Activated T-cell treated with anti-CD3 and anti-CD28 coated beads, Interleukin-2, amount 50 U/mL, for 4 hours (primary cell): ENCODE measurements around the gene MBOAT1. TPM values are rescaled to one million over a fixed set of nuclear protein-coding genes. Genes with fewer than 3 reads are reported as not detected.
A peak's percentile ranks its signal among the peaks of the same experiment; 100 is the strongest.

Experiments used
- ATAC-seq, 2 donors: fragments of 200-7000 bp; cut with Tn5 transposase; one replicate each; pipeline ENCODE4 v1.10.0; 2021
- DNase-seq: peaks from one replicate; pipeline ENCODE4 v3.0.0-alpha.2; 2020
- H3K27me3 Mint-ChIP-seq: one replicate; pipeline ENCODE4 v1.8.0; 2021; ENCODE audit warnings: low read depth, mixed read lengths
- H3K36me3 Mint-ChIP-seq: one replicate; pipeline ENCODE4 v1.8.0; 2022; ENCODE audit warnings: mixed read lengths; ENCODE audit not compliant: insufficient read depth
- H3K4me1 Mint-ChIP-seq: one replicate; pipeline ENCODE4 v1.8.0; 2021; ENCODE audit warnings: low read depth, mixed read lengths
- H3K4me3 Mint-ChIP-seq: one replicate; pipeline ENCODE4 v1.8.0; 2021; ENCODE audit warnings: mild to moderate bottlenecking, moderate library complexity, mixed read lengths
- H3K9me3 Mint-ChIP-seq: one replicate; pipeline ENCODE4 v1.8.0; 2021; ENCODE audit warnings: mixed read lengths
- total RNA-seq, 3 donors: library from RNA; stranded (reverse); gene quantifications; one replicate each; pipeline ENCODE4 v1.2.1, GENCODE V29; 2021

Gene MBOAT1
- total RNA-seq, 3 donors from 2014 or later: 2.2 to 5.1 (median 4.4) TPM

DNA sequence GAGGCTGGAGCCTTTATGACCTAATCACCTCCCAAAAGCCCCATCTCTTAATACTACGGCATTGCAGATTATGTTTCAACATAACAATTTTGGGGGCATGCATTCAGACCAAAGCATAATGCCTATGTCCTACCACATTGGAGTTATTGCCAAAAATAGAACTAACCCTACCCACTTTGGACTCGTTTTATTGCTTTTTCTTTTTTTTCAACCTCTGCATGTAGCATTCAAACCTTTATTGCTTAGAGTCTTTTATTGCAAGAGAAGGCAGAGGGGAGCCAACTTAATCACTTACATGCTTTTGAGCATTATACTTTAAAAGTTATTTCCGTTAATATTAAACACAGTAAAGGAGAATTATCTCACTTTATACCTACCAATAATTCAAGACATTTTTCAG is 8.1 kb upstream of the MBOAT1 start:
- DNase-seq (no peak), ATAC-seq (no peak)
- H3K4me1 Mint-ChIP-seq: no peaks in the 10 kb centered on the region
- no peaks in the 10 kb centered on the region for H3K27me3 Mint-ChIP-seq
- no peak overlapping the region for H3K4me3 Mint-ChIP-seq
- H3K9me3 Mint-ChIP-seq: no peaks in the 10 kb centered on the region
- no peaks in the 10 kb centered on the region for H3K36me3 Mint-ChIP-seq

DNA sequence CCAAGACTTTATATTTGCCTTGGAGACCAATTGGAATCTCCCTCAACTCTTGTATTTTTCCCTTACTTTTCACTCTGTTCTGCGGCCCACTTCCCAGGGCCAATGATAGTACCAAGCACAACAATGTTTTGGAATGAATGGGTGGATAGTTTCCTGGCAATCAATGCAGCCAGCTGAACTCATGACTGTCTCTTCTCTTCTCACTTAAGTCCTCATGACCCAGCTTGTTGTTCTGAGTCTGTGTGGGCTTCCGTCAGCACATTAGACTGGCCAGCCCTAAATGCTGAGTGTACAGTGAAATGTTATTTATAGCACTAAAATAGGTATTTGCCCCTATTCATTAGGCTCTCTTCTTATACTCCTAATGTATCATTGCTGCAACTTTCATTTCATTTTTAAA is 5.6 kb upstream of the MBOAT1 start:
- H3K36me3 Mint-ChIP-seq: no peaks in the 10 kb centered on the region
- no peak for ATAC-seq

DNA sequence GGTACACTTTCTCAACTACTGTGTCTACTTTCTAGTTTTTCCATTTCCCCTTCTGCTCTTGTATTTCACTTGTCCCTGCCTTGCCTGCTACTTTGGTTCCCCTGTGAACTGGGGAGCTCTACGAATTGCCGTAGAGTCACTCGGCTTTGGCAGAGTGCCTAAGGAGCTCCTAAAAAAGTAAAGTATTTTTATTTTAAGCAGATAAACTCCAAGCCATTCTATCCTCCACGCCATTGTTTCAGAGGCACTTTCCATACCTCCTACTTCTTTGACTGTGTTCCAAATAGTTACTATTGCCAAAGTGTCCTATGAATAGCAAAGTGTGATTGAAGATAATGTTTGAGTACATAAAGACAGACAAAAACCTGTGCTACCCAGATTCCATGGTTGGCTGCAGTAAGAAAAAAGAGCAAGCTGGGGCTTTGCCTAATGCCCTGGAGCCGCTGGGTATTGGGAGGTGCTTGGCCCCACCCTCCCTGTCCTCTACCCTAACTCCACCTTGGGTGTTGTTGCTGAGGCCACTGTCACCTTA is 5.1 kb upstream of the MBOAT1 start:
- no peaks in the 10 kb centered on the region for H3K9me3 Mint-ChIP-seq
- H3K4me1 Mint-ChIP-seq: peaks cover 11% of the 10 kb centered on the region
- DNase-seq: no peak
- no peak for ATAC-seq
- no peaks in the 10 kb centered on the region for H3K36me3 Mint-ChIP-seq
- H3K4me3 Mint-ChIP-seq: no peak overlapping the region
- no peaks in the 10 kb centered on the region for H3K27me3 Mint-ChIP-seq

More for the DNA sequence above, 5.6 kb upstream of the MBOAT1 start:
- Mint-ChIP-seq H3K4me1 (peaks cover 8% of the 10 kb centered on the region), H3K9me3 (no peaks in the 10 kb centered on the region), H3K4me3 (no peak overlapping the region), H3K27me3 (no peaks in the 10 kb centered on the region)
- DNase-seq: no peak

DNA sequence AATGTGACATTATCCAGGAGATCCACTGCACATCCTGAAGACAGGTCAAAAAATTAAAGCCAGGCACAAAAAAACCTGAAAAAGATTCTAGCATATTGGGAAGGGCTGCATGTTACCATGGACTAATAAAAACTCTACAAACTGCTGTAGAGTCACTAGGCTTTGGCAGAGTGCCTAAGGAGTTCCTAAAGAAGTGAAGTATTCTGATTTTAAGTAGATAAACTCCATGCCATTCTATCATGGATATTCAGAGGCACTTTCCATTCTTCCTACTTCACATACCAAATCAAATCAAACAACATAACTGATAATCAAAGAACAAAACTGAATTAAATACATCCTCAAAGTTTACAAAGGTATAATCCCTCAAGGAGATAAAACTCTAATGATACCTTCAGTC is 3.0 kb upstream of the MBOAT1 start:
- H3K27me3 Mint-ChIP-seq: no peaks in the 10 kb centered on the region
- peaks cover 22% of the 10 kb centered on the region for H3K4me1 Mint-ChIP-seq
- no peaks in the 10 kb centered on the region for H3K9me3 Mint-ChIP-seq
- DNase-seq (no peak), ATAC-seq (no peak)
- H3K4me3 Mint-ChIP-seq: no peak overlapping the region
- no peaks in the 10 kb centered on the region for H3K36me3 Mint-ChIP-seq

DNA sequence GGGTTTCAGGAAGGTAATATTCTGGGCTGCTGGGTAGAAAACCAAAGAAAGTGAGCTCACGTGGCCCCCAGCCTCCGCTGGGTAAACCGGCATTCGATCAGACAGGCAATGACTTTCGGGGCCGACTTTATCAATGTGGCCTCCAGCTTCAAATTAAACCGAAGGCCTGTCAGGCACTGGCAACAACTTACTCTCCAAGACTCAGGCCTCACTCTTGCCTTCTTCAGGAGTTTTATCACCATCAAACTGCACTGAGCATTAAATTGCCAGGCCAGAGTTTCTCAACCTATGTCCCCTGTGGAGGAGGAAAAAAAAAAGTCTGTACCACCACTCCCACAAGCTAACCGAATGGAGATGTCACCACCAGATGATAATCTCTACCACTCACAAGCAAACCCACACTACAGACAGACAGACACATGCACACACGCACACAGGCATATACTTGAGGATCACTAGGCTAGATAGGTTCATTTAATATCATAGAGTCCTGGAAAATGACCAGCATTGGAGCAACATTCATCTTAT is 1.1 kb upstream of the MBOAT1 start:
- Mint-ChIP-seq H3K36me3 (no peaks in the 10 kb centered on the region), H3K27me3 (no peaks in the 10 kb centered on the region), H3K4me1 (peaks cover 39% of the 10 kb centered on the region), H3K9me3 (no peaks in the 10 kb centered on the region), H3K4me3 (peak overlapping the region; percentile 91)
- ATAC-seq (no peak), DNase-seq (no peak)

DNA sequence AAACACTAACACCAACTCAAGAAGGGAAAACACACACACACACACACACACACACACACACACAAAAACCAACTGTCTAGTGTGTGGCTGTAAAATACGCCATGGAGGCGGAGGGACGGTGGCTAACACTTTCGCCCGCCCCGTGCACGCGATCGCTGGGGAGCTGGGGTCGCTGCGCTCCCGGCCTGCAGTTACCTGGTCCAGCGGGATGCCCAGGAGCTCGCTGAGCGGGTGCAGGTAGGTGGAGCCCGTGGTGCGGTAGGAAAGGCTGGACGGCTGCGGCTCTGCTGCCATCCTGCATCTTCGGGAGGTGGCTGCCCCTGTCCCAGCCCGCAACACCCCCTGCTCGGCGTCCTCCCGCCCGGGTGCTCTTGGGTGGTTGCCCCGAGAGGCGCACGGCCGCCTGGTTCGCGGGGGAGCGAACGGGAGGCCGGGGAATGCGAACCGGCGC is 303 bp downstream of the MBOAT1 start:
- Mint-ChIP-seq H3K4me3 (peak overlapping the region; percentile 87), H3K9me3 (no peaks in the 10 kb centered on the region), H3K27me3 (no peaks in the 10 kb centered on the region), H3K4me1 (peaks cover 46% of the 10 kb centered on the region), H3K36me3 (no peaks in the 10 kb centered on the region)
- DNase-seq: peak; percentile 13
- peak; percentile 22 to 46 for ATAC-seq

DNA sequence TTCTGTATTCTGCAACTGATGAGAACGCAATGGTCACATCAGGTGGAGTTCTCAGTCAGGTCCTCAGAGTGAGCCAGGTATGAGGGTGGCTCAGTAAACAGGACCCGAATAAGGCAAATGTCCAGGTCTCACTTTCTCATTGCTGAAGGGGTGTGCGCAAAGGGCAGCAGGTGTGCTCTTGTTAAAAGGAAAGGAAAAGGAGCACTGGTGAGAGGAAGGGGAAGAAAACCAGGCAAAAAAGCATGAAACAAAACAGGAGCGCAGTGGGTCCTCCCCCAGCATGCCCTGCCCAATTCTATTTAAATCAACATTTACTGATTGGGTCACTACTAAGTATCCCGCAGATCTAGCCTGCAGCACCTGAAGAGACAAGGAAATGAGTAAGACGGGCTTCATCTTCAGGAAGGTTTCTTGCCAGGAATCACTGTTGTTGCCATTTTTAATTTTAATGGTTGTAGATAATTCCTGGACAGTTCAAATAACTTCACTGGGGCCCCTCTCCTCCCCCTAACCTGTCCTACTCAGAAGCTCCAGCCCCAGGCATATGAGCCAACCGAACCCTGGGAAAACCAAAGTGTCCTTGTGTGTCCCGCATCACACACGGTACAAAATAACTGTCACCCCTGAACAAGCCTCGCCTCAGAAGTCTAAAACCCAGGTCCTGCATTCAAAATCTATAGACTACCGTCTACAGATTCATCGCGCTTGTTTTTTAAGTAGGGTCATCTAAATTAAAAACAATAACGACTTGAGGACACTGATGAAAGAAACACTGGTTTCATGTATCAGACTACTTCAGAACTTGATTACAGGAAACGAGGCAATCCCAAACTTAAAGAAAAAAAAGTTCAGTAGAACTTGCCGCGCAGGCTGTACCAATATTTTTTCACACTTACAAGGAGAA is 980 bp downstream of the MBOAT1 start:
- Mint-ChIP-seq H3K9me3 (no peaks in the 10 kb centered on the region), H3K27me3 (no peaks in the 10 kb centered on the region), H3K4me1 (peaks cover 53% of the 10 kb centered on the region), H3K36me3 (no peaks in the 10 kb centered on the region), H3K4me3 (peak overlapping the region; percentile 87)
- DNase-seq (no peak), ATAC-seq (no peak)

DNA sequence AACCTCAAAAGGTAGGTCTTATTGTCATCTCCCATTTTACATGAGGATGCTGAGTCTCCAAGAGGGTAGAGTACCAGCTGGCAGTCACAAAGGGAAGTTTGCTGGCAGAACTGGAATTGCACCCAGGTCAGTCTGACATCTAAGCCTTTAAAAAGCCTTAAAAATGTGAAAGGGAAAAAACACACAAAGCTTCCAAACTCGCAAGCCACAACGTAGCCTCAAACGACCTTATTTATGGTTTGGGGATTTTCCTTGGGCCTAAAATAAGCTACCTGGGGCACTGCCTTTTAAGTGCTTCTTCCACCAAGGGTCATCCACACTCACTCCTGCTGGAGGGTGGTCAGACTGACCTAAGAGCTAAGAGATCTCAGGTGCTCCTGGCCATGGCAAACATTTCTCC is 2.1 kb downstream of the MBOAT1 start:
- no peak overlapping the region for H3K4me3 Mint-ChIP-seq
- H3K27me3 Mint-ChIP-seq: no peaks in the 10 kb centered on the region

DNA sequence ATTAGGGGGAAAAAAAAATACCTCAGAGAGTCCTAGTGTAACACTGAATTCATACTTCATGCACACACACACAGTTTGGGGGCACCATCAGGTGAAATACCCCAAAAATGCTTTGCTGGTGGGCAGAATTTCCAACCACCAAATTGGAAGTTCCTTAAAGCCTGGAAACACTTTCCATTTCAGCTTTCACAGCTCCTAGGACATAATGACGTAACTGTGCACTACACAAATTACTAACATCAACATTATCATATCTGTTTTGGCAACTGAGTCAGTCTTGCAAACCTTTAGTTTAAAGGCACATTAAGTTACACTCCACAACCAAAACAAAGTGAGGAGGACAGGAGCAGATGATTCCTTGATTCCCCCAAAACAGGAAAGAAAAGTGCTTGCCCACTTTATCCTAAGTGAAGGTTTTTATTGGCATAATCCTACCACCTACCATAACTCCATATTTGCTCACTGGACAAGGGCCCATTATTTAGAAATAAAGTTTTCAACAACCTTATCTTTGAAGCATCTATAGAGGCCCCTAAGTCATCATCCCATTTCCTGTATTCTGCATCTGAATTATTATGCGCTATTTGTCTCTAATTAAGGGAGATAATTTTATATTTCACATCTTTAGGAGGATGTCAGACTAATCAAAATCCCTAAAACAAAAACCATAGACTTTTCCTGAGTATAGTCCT is 3.4 kb downstream of the MBOAT1 start:
- Mint-ChIP-seq H3K36me3 (no peaks in the 10 kb centered on the region), H3K4me1 (peaks cover 77% of the 10 kb centered on the region), H3K4me3 (no peak overlapping the region), H3K27me3 (no peaks in the 10 kb centered on the region), H3K9me3 (no peaks in the 10 kb centered on the region)
- ATAC-seq (no peak), DNase-seq (no peak)

More for the DNA sequence above, 2.1 kb downstream of the MBOAT1 start:
- Mint-ChIP-seq H3K4me1 (peaks cover 64% of the 10 kb centered on the region), H3K9me3 (no peaks in the 10 kb centered on the region), H3K36me3 (no peaks in the 10 kb centered on the region)
- DNase-seq (no peak), ATAC-seq (no peak)

DNA sequence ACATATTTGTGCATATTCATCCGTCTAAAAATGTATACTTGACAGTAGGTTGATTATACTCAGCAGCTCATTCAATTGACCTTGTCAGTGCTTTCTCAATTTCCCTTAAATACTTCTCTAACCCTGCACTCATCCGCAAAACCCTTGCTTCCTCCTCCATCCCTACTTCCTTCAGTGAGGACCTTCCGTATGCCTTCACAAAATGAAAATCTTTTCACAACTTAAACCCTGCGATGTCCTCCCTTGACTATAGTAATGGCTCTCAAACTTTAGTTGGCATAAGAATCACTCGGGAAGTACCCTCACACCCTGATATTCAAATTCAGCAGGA is 5.2 kb downstream of the MBOAT1 start:
- peaks cover 73% of the 10 kb centered on the region for H3K4me1 Mint-ChIP-seq
- no peak for DNase-seq
- H3K9me3 Mint-ChIP-seq: no peaks in the 10 kb centered on the region
- no peak for ATAC-seq
- peak overlapping the region; percentile 81 for H3K4me3 Mint-ChIP-seq
- no peaks in the 10 kb centered on the region for H3K36me3 Mint-ChIP-seq
- no peaks in the 10 kb centered on the region for H3K27me3 Mint-ChIP-seq

DNA sequence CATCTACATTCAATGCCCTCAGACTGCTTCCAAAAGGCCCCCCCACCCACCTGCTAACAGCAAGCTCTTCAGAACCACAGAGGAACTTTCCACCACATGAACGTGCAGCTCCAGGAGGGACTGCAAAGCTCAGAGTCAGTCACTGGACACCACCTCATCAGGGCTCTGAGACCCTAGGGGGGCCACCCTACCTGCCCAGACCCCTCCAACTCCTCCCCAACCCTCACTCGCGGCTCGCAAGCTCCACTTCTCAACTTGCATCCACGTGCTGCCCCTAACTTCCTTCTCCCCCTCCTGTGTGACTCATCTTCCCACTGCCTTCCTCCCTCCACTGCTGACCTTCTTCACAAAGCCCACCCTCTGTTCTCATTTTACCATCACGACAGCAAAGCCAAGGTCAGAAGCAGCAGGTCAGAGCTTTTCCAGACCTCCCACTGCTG is 6.5 kb downstream of the MBOAT1 start:
- Mint-ChIP-seq H3K36me3 (no peaks in the 10 kb centered on the region), H3K9me3 (no peaks in the 10 kb centered on the region), H3K27me3 (no peaks in the 10 kb centered on the region), H3K4me3 (peak overlapping the region; percentile 81), H3K4me1 (peaks cover 72% of the 10 kb centered on the region)
- no peak for ATAC-seq
- no peak for DNase-seq

DNA sequence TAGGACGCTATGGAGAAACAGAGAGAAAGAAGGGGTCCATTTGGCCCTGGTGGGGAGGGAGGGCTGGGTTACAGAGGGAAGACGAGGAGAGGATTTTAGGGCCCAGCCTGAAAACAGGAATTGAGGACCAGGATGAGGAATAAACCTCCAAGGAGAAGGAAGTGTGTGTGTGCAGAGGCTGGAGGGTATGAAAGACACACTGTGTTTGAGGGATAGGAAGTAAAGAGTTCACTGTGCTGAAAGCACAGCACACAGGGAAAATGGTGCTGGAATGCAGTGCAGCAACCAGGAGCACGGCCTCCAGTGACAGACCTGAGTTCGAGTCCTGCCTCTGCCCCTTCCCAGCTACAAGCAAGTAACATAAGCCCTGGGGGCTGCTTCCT is 7.8 kb downstream of the MBOAT1 start:
- no peak overlapping the region for H3K4me3 Mint-ChIP-seq
- ATAC-seq (no peak), DNase-seq (no peak)
- no peaks in the 10 kb centered on the region for H3K9me3 Mint-ChIP-seq
- no peaks in the 10 kb centered on the region for H3K27me3 Mint-ChIP-seq
- H3K4me1 Mint-ChIP-seq: peaks cover 64% of the 10 kb centered on the region
- H3K36me3 Mint-ChIP-seq: no peaks in the 10 kb centered on the region

DNA sequence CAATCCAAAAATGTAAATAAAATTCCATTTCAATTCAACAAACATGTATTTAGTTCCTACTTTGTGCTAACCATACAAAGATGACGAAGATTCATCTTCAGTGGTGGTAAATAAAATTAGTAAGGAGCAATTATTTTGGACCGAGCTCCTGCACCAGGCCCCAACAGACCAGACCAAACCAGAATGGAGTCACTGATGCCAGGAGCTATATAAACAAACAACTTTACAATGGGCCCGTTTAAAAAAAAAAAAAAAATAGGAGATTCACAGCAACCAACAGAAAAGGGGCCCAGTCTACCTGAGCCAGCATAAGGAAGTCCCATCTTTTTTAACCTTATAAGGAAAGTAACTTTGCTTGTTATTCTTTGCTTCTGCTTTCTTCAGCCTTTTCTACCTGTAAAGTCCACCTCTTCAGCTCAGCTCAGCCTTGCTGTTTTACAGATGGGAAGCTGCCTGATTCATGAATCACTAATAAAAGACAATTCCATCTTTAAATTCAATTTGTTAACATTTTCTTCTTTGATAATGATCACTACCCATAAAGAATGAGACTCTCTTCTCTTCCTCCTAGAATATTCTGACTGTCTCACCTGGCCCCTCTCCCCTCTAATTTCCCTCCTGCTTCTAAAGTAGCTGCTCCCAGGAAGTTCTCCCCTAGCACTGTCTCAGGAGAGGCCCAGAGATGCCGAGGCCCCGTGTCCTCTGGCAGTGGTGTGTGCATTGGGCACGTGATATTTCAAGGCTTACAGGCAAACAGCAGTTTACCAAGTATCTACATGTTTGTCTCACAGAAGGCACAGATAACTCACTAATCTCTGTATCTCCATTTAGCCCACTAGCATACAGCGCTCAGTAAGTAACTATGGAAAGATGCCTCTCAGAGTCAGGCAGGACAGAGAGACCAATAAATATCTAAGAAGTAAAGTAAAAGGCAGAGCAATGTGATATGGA is 8.4 kb downstream of the MBOAT1 start:
- DNase-seq (no peak), ATAC-seq (no peak)
- Mint-ChIP-seq H3K36me3 (no peaks in the 10 kb centered on the region), H3K4me1 (peaks cover 59% of the 10 kb centered on the region), H3K4me3 (no peak overlapping the region), H3K9me3 (no peaks in the 10 kb centered on the region), H3K27me3 (no peaks in the 10 kb centered on the region)
